ENCODE results near the gene SOSTDC1.
"Not testable (repeated sequence)": the region's sequence is repeated elsewhere in the genome, so short reads cannot be mapped to it uniquely, and the experiment has no call there.

The SOSTDC1 gene

DNA sequence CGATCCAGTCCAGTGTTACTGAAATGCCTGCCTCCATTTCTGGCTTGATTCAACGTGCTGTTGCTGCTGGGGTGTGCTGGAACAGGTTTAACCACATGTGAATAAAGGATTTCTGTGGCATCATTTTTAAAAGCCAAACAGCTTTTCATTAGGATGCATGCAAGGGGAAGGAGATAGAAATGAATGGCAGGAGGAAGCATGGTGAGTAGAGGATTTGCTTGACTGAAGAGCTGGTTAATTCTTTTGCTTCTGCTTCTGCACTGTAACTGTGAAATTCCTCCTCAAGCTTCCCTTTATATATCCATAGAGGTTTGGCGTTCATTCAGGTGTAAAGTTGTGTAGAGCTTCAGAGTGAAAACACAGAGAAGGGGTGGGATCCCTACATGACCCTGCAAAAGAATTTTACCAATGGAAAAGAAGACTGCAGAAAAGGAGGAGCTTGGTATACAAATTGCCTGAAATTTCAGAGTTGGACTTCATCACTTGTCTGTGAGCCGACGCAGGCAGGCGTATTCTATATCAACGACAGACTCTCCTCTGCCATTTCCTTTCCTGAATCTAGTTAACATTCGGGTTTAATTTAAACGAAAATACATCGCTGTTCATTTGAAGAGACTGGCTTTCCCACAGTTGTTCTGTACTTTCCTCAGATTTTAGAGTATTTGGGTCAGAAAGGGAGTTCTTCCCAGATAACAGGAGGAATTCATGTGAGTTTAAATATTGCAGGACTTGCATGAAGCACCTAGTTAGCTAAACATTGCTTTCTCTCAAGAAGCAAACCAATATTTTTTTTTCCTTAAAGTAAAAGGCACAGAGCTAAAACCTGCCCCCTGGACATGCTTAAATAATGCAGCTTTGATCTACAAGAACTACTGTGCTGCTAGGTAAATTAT, at the start of gene SOSTDC1:
SOSTDC1 (minus strand) TSS at position 270 of the 893 bp plus-strand sequence; CDS start at position 200, 70 bp downstream.
- no peak for DNase-seq (ENCODE audit: low read depth in 2 of 2)

DNA sequence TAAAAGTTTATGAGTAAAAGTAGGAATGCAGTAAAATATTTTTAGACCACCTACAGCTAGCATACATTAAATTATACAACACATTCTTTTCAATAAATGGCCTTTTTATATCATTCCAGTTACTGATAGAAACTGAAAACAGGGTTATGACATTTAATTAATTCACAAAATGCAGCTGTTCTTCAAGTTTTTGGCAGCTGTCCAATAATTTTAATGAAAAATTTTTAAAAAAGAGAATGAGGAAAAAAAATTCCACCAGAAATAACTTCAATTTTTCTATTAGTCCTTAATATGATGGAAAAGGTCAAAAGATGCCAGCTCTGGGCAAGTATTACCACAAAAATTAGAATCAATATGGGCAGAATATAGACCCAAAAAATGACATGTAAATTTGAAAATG, 49.2 kb upstream of the SOSTDC1 start:
- no peak for DNase-seq (ENCODE audit: low read depth in 2 of 2)

DNA sequence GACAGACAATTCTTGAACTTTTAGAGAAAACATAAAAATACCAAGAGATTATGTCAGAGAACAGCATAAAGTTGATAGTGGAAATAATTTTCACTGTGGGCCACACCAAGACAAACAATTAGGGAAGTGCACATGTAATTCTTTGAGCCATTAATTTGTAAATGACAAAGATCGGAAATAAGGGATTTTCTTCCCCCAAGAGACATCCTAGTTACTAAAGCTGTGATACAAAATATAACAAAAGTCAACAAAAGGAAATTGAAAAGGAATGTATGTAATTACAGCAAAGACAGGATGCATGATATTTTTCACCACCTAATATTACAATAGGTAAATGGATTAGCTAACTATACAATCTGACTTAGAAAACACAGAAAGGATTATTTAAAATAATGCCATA, 48.7 kb upstream of the SOSTDC1 start:
- no peak for DNase-seq (ENCODE audit: low read depth in 2 of 2)

DNA sequence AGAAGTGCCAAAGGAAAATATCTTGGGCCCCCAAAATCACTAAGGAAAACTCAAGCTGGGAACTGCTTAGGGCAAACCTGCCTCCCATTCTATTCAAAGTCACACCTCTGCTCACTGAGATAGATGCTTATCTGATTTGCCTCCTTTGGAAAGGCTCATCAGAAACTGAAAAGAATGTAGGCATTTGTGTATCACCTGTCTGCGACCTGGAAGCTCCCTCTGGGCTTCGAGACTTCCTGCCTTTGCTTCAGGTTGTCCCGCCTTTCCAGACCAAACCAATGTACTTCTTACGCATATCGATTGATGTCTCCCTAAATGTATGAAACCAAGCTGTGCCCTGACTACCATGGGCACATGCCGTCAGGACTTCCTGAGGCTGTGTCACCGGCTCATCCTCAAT, 46.6 kb upstream of the SOSTDC1 start:
- no peak for DNase-seq (ENCODE audit: low read depth in 2 of 2)

GRCh38 chr7:16511314-16511713, 45.8 kb upstream of the SOSTDC1 start:
- DNase-seq (ENCODE audit: low read depth in 2 of 2): no peak

GRCh38 chr7:16509829-16510228, 44.3 kb upstream of the SOSTDC1 start:
- no peak for DNase-seq (ENCODE audit: low read depth in 2 of 2)

GRCh38 chr7:16506422-16506821, 40.9 kb upstream of the SOSTDC1 start:
- DNase-seq (ENCODE audit: low read depth in 2 of 2): not testable (repeated sequence)

GRCh38 chr7:16504019-16504418, 38.5 kb upstream of the SOSTDC1 start:
- no peak for DNase-seq (ENCODE audit: low read depth in 2 of 2)

- no peak for DNase-seq (ENCODE audit: low read depth in 2 of 2)
Measured at GRCh38 chr7:16502303-16502702, 36.8 kb upstream of the SOSTDC1 start.

DNA sequence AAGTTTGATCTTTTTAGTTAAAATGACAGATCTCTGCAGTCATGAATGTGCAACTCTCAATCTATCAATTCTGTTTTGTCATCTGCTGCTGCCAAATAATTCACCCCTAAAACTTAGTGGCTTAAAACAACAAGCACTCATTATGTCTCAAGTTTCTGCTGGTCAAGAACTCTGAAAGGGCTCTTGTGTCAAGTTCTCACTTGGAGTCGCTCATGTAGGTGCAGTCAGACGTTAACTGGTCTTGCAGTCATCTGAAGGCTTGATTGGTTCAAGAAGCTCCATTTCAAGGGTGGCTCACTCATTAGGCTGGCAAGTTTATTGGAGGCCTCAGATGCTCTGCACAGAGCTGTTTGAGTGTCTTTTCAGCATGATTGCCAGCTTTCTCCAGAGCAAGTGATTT, 32.6 kb upstream of the SOSTDC1 start:
- no peak for DNase-seq (ENCODE audit: low read depth in 2 of 2)

DNA sequence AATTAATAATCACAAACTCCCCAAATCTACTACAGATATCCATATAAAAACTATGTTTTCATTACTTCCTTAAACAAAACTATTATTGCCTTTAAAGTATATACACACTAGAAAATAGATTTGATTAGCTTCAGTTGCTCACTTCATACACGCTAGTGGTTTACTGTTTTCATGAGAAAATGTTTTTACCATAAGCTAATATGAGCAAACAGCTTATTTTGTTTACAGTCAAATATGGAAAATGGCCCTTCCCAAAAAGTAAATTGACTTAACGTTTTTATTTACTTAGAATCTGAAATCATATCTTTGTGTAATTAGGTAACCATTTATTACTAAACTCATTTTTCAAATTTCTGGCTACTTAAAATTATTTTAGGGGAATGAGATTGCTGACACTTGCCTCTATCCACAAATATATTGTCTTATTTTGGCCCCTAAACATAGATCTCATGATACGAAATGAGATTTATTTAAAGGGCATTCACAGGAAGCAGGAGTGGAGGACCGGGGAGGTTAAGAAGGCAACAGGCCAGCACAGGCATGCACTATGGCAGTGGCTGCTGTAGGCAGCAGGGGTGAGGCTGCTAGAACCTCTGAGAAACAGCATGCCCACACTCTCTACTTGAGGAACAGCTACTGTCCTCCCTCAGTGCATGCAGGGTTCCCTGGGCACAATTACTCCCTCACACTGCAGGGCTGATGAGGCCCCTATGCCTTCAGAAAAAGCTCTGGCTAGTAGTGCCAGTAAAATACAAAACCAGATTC, 29.6 kb upstream of the SOSTDC1 start:
- DNase-seq (ENCODE audit: low read depth in 2 of 2): no peak

- DNase-seq (ENCODE audit: low read depth in 2 of 2): no peak
Measured at GRCh38 chr7:16494551-16494950, 29.0 kb upstream of the SOSTDC1 start.

DNA sequence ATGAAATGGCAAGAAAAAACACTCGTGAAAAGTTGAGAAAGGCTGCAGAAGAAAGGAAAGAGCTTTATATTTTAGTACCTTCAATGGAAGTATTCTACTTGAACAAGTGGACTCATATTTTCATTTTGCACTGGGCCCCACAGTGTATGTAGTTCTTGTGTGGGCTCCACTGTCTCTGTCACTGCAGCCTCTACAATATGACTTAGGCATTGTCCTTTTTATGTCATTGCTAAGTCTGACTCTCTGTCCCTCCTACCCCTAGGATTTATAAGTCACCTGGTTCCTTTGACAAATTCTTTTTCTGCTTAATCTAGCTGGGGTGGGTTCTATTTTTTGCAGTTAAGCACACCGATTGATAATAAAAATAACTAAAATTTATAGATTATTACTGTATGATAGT, 27.7 kb upstream of the SOSTDC1 start:
- DNase-seq (ENCODE audit: low read depth in 2 of 2): no peak

DNA sequence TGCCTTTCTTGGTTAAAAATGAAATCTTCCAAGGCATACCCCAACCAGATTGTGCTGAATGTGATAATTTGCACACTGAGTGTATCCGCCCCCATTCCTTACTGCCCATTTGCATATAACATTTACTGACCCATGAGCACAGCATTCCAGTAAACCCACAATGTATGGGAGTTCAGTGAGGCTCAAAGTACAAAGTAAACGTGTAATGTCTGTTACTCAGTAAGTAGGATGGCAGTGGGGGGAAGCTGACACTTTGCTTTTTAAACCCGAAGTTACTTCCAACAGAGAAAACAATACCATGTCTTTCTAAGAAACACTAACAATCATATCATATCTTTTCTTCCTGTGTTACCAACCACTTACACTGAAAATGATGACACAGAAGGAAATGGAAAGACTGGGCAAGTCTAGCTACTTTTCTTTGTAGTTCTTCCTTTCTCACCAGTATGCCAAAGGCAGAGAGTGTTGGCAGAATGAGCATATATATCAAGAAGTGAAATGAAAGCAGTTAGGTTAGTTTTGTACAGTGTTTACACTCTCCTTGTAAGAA, 27.1 kb upstream of the SOSTDC1 start:
- no peak for DNase-seq (ENCODE audit: low read depth in 2 of 2)

- DNase-seq (ENCODE audit: low read depth in 2 of 2): no peak
Measured at GRCh38 chr7:16491148-16491547, 25.6 kb upstream of the SOSTDC1 start.

DNA sequence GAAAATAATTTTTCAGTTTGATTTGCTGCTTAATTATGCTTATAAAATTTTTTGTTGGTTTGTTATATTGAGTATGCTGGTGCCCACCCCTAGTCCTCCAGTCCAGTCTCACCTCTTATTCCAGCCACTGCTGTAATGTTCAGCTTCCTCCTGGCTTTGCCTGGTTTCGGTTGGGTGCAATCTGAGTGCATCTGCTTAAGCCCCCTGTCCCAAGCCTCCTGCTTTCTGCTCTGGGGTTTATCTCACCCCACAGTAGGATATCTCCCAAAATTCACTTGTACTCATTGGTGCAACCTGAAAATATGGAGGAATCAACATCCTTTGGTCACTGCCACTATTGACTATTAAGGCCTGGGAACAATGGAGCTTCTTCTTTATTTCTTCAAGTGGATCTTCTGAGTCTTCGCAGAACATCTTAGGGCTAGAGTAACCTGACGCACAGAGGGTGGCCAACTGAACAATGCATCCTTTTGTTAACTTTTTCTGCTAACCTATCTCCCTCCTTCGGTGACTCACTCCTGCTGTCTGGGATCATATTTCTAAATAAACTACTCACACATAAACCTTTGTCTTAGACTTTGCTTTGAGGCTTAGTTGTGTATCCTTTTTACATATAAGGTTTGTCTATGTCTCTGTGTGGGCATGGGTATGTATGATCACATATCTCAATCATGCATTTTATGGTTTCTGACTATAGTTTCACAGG, 19.1 kb upstream of the SOSTDC1 start:
- DNase-seq (ENCODE audit: low read depth in 2 of 2): no peak

DNA sequence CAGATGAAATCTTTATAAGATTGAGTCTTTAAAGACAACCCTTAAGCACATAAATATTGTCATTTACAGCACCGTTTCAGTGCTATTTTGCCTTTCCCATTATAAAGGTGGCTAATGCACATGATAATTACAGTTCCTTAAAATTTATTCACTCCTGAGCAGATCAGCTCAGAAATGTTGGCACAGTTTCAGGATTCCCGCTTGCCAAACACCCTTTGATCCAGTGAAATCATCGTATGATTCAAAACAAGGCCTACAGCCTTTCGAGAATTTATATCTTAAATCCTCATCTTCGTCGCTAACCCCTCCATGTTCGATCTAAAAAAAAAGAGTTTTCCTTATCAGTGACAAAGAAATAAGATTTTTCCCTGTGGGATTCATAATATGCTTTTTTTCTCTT, 14.1 kb upstream of the SOSTDC1 start:
- DNase-seq (ENCODE audit: low read depth in 2 of 2): no peak

- no peak for DNase-seq (ENCODE audit: low read depth in 2 of 2)
Measured at GRCh38 chr7:16479161-16479560, 13.6 kb upstream of the SOSTDC1 start.

GRCh38 chr7:16471933-16472332, 6.4 kb upstream of the SOSTDC1 start:
- no peak for DNase-seq (ENCODE audit: low read depth in 2 of 2)

DNA sequence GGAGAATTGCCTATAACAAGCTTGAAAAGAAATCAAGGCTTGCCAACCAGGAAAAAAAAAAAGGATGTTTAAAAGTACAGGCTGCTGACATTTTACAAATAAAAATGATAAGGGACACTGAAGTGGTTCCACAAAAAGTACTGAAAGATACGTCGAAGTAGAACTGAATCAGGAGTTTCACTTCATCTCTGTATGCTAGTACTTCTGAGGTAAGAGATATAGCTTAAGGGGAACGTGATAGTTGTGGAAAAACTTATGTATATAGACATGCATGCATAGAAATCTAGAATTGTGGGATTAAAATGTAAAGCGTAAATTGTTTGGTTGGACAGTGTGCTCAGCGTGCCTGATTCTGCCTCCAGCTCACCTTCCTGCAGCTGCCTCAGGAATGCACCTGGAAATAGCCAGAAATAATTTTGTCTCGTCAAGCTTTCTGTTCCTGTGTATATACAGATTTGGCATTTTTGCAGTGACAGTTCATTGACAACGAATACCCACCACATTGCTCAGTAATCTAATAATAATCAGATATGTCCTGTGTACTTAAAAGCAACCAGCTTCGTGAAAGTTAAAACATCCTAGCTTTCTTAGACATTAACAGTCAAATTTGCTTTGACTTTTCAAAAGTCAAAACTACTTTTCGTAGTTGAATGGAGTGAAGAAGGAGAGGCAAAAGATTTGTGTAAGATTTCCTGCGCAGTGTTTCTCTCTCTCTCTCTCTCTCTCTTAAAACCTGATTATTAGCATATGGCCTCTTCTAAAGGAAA, 1.4 kb downstream of the SOSTDC1 start:
- no peak for DNase-seq (ENCODE audit: low read depth in 2 of 2)

DNA sequence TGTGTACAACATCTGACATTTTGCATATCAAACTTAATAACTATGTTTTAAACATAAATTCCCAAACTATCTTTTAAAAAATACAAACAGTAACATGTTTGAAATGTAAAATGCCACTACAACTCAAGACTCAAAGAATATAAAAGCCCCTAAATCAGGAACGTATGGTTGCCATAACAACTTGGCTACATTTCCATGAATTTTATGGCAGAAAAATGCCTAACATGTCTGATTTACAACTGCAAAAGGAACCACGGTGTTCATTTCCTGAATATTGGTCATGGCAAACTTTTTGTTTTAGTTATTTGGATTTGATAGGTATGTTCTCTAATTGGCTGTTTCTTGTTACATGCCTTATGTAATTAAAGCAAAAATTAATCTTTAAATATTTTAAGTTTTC, 2.0 kb downstream of the SOSTDC1 start:
- no peak for DNase-seq (ENCODE audit: low read depth in 2 of 2)

All from activated CD8-positive, alpha-beta memory T cell treated with anti-CD3 and anti-CD28 coated beads for 4 hours (primary cell).